Measurements from ENCODE around the gene LDLR. TPM values are rescaled to one million over a fixed set of nuclear protein-coding genes. Genes with fewer than 3 reads are reported as not detected.
A peak's percentile ranks its signal among the peaks of the same experiment; 100 is the strongest.
"Not testable (repeated sequence)": the region's sequence is repeated elsewhere in the genome, so short reads cannot be mapped to it uniquely, and the experiment has no call there.

The LDLR gene
- total RNA-seq, 1 donor from 2014 or later, result 153 TPM

GRCh38 chr19:11138601-11139300 lies 49.5 kb downstream of the LDLR start:
- TF ChIP-seq CTCF (IDR thresholded peaks at IDR 0.05; ENCODE audit: insufficient read depth, low read depth, low read length) (no peak), EZH2 (IDR thresholded peaks at IDR 0.05; ENCODE audit: insufficient read depth, low read length) (no peak)
- peak overlapping the region; percentile 2 for H3K4me3 ChIP-seq (ENCODE audit: insufficient read depth, low read depth, low read length)
- H3K79me2 ChIP-seq (ENCODE audit: insufficient read depth, low read length), result no peaks in the 10 kb centered on the region
- no peaks in the 10 kb centered on the region for H3K9me3 Mint-ChIP-seq (ENCODE audit: unreplicated experiment)
- H3K36me3 ChIP-seq (ENCODE audit: insufficient read depth, low read length), result no peaks in the 10 kb centered on the region
- H3K9me3 ChIP-seq (ENCODE audit: insufficient read depth, low read depth, low read length), result no peaks in the 10 kb centered on the region
- peak overlapping the region; percentile 68 for H3K27ac ChIP-seq (ENCODE audit: low read depth, low read length)
- no peaks in the 10 kb centered on the region for H3K36me3 Mint-ChIP-seq (ENCODE audit: low read depth, unreplicated experiment)
- peak overlapping the region; percentile 99 for H3K27ac Mint-ChIP-seq (ENCODE audit: unreplicated experiment)
- no peaks in the 10 kb centered on the region for H3K27me3 Mint-ChIP-seq (ENCODE audit: low read depth, unreplicated experiment)
- FAIRE-seq (no peak), DNase-seq (ENCODE audit: low read depth) (peak; percentile 65)
- peaks cover 46% of the 10 kb centered on the region for H3K4me1 ChIP-seq (ENCODE audit: insufficient read depth, low read length)
- peak overlapping the region; percentile 54 for H3K9ac ChIP-seq (ENCODE audit: low read length)
- H3K4me3 Mint-ChIP-seq (ENCODE audit: unreplicated experiment), result peak overlapping the region; percentile 57
- peak overlapping the region; percentile 71 for H3K4me2 ChIP-seq (ENCODE audit: low read length)
- no peaks in the 10 kb centered on the region for H4K20me1 ChIP-seq (ENCODE audit: insufficient read depth, low read length)
- H3K4me1 Mint-ChIP-seq (ENCODE audit: low read depth, unreplicated experiment), result peaks cover 17% of the 10 kb centered on the region
- H3K27me3 ChIP-seq (ENCODE audit: insufficient read depth, low read length), result no peaks in the 10 kb centered on the region
- peak overlapping the region; percentile 9 for H2AFZ ChIP-seq (ENCODE audit: low read depth, low read length)

- not testable (repeated sequence) for FAIRE-seq; H3K9ac ChIP-seq (ENCODE audit: low read length); H3K27ac ChIP-seq (ENCODE audit: low read depth, low read length); H3K27me3 Mint-ChIP-seq (ENCODE audit: low read depth, unreplicated experiment); H3K4me3 ChIP-seq (ENCODE audit: insufficient read depth, low read depth, low read length); H3K4me2 ChIP-seq (ENCODE audit: low read length); DNase-seq (ENCODE audit: low read depth); H3K27ac Mint-ChIP-seq (ENCODE audit: unreplicated experiment); H3K9me3 Mint-ChIP-seq (ENCODE audit: unreplicated experiment); H3K4me3 Mint-ChIP-seq (ENCODE audit: unreplicated experiment); H4K20me1 ChIP-seq (ENCODE audit: insufficient read depth, low read length); H3K36me3 ChIP-seq (ENCODE audit: insufficient read depth, low read length); H3K9me3 ChIP-seq (ENCODE audit: insufficient read depth, low read depth, low read length); H2AFZ ChIP-seq (ENCODE audit: low read depth, low read length); H3K79me2 ChIP-seq (ENCODE audit: insufficient read depth, low read length); H3K36me3 Mint-ChIP-seq (ENCODE audit: low read depth, unreplicated experiment); H3K27me3 ChIP-seq (ENCODE audit: insufficient read depth, low read length)
- peaks cover 46% of the 10 kb centered on the region for H3K4me1 ChIP-seq (ENCODE audit: insufficient read depth, low read length)
- peaks cover 17% of the 10 kb centered on the region for H3K4me1 Mint-ChIP-seq (ENCODE audit: low read depth, unreplicated experiment)
Measured at GRCh38 chr19:11140023-11140538, 50.8 kb downstream of the LDLR start.

- Histone ChIP-seq H3K9ac (ENCODE audit: low read length) (no peak overlapping the region), H3K79me2 (ENCODE audit: insufficient read depth, low read length) (no peaks in the 10 kb centered on the region), H4K20me1 (ENCODE audit: insufficient read depth, low read length) (no peaks in the 10 kb centered on the region), H3K36me3 (ENCODE audit: insufficient read depth, low read length) (no peaks in the 10 kb centered on the region), H3K9me3 (ENCODE audit: insufficient read depth, low read depth, low read length) (no peaks in the 10 kb centered on the region), H3K4me1 (ENCODE audit: insufficient read depth, low read length) (peaks cover 46% of the 10 kb centered on the region), H2AFZ (ENCODE audit: low read depth, low read length) (no peak overlapping the region), H3K4me2 (ENCODE audit: low read length) (no peak overlapping the region), H3K4me3 (ENCODE audit: insufficient read depth, low read depth, low read length) (no peak overlapping the region), H3K27me3 (ENCODE audit: insufficient read depth, low read length) (no peaks in the 10 kb centered on the region), H3K27ac (ENCODE audit: low read depth, low read length) (no peak overlapping the region)
- no peak for TF ChIP-seq EZH2 (IDR thresholded peaks at IDR 0.05; ENCODE audit: insufficient read depth, low read length)
- no peak for TF ChIP-seq CTCF (IDR thresholded peaks at IDR 0.05; ENCODE audit: insufficient read depth, low read depth, low read length)
- H3K4me3 Mint-ChIP-seq (ENCODE audit: unreplicated experiment), result no peak overlapping the region
- FAIRE-seq, result no peak
- no peak overlapping the region for H3K27ac Mint-ChIP-seq (ENCODE audit: unreplicated experiment)
- H3K27me3 Mint-ChIP-seq (ENCODE audit: low read depth, unreplicated experiment), result no peaks in the 10 kb centered on the region
- no peak for DNase-seq (ENCODE audit: low read depth)
- peaks cover 17% of the 10 kb centered on the region for H3K4me1 Mint-ChIP-seq (ENCODE audit: low read depth, unreplicated experiment)
- H3K36me3 Mint-ChIP-seq (ENCODE audit: low read depth, unreplicated experiment), result peaks cover 2% of the 10 kb centered on the region
- H3K9me3 Mint-ChIP-seq (ENCODE audit: unreplicated experiment), result no peaks in the 10 kb centered on the region
Measured at GRCh38 chr19:11140896-11141295, 51.6 kb downstream of the LDLR start.

Measured in astrocyte (in vitro differentiated cells and primary cell).